Hematopoietic multipotent progenitor cell treated with erythropoietin and hydrocortisone succinate and interleukin-3 and kit ligand, for 6 days (in vitro differentiated cells): Measurements from ENCODE around the gene GPR4.

ENCODE experiments used
- DNase-seq: peaks from one replicate; pipeline ENCODE4 v3.0.0-alpha.2; 2015

The GPR4 gene

GRCh38 chr19:45587873-45588272, 14.1 kb downstream of the GPR4 start:
- DNase-seq = no peak

- DNase-seq = no peak
Observed at GRCh38 chr19:45585158-45585577, 16.8 kb downstream of the GPR4 start.

- peak; percentile 100 for DNase-seq
Observed at GRCh38 chr19:45584332-45585157, 17.5 kb downstream of the GPR4 start, which contains the start of gene OPA3. OPA3 (minus strand) TSS chr19:45584802; CDS start chr19:45584764, 38 bp downstream.

GRCh38 chr19:45581576-45581975, 20.4 kb downstream of the GPR4 start:
- DNase-seq = no peak

GRCh38 chr19:45578861-45579260, 23.2 kb downstream of the GPR4 start:
- no peak for DNase-seq

- DNase-seq = no peak
Observed at GRCh38 chr19:45577111-45577905, 24.7 kb downstream of the GPR4 start.

GRCh38 chr19:45576682-45577081, 25.3 kb downstream of the GPR4 start:
- no peak for DNase-seq

GRCh38 chr19:45575216-45575615, 26.8 kb downstream of the GPR4 start:
- DNase-seq = no peak

- DNase-seq = no peak
Observed at GRCh38 chr19:45574526-45574925, 27.5 kb downstream of the GPR4 start.

- DNase-seq = no peak
Observed at GRCh38 chr19:45571457-45572220, 30.4 kb downstream of the GPR4 start.

- DNase-seq = peak; percentile 66
Observed at GRCh38 chr19:45569619-45570421, 32.2 kb downstream of the GPR4 start.

- no peak for DNase-seq
Observed at GRCh38 chr19:45568732-45569131, 33.3 kb downstream of the GPR4 start.

GRCh38 chr19:45567609-45568008, 34.4 kb downstream of the GPR4 start:
- DNase-seq = no peak

- no peak for DNase-seq
Observed at GRCh38 chr19:45564131-45564780, 37.8 kb downstream of the GPR4 start.

- DNase-seq = no peak
Observed at GRCh38 chr19:45560686-45561085, 41.3 kb downstream of the GPR4 start.

GRCh38 chr19:45560038-45560437, 42.0 kb downstream of the GPR4 start:
- DNase-seq = no peak

GRCh38 chr19:45558399-45558878, 43.6 kb downstream of the GPR4 start:
- peak; percentile 90 for DNase-seq

GRCh38 chr19:45556835-45557234, 45.2 kb downstream of the GPR4 start:
- DNase-seq = no peak

GRCh38 chr19:45554481-45554880, 47.5 kb downstream of the GPR4 start:
- no peak for DNase-seq

- no peak for DNase-seq
Observed at GRCh38 chr19:45553464-45553863, 48.5 kb downstream of the GPR4 start.

GRCh38 chr19:45547965-45548609, 53.9 kb downstream of the GPR4 start:
- DNase-seq = no peak
